Activated CD8-positive, alpha-beta memory T cell treated with anti-CD3 and anti-CD28 coated beads, Interleukin-2, amount 50 U/mL, for 4 hours (primary cell): ENCODE data around the gene CKM.

Source experiments
- DNase-seq: peaks from one replicate; pipeline ENCODE4 v3.0.0-alpha.2; 2020

Gene CKM

GRCh38 chr19:45322744-45323281 lies at the start of gene CKM:
TSS of gene CKM (minus strand) at chr19:45322875. CDS start at chr19:45319713, 3,162 bp downstream.
- no peak for DNase-seq

GRCh38 chr19:45370410-45371204 lies 47.9 kb upstream of the CKM start, which contains the start of gene ERCC2:
TSS of gene ERCC2 (minus strand) at chr19:45370573. CDS start at chr19:45370540, 33 bp downstream.
- peak; percentile 99 for DNase-seq

GRCh38 chr19:45368737-45369340 lies 46.2 kb upstream of the CKM start:
- no peak for DNase-seq

GRCh38 chr19:45368127-45368526 lies 45.5 kb upstream of the CKM start:
- no peak for DNase-seq

- DNase-seq = no peak
Measured at GRCh38 chr19:45364696-45365095, 42.0 kb upstream of the CKM start.

- DNase-seq = no peak
Measured at GRCh38 chr19:45363861-45364459, 41.3 kb upstream of the CKM start.

GRCh38 chr19:45362291-45362690 lies 39.6 kb upstream of the CKM start:
- DNase-seq = no peak

- DNase-seq = no peak
Measured at GRCh38 chr19:45361608-45362007, 38.9 kb upstream of the CKM start.

GRCh38 chr19:45358213-45358792 lies 35.6 kb upstream of the CKM start:
- no peak for DNase-seq

GRCh38 chr19:45357445-45357783 lies 34.7 kb upstream of the CKM start:
- no peak for DNase-seq

- no peak for DNase-seq
Measured at GRCh38 chr19:45356760-45357444, 34.2 kb upstream of the CKM start.

GRCh38 chr19:45355910-45356309 lies 33.2 kb upstream of the CKM start:
- DNase-seq = no peak

GRCh38 chr19:45355402-45355801 lies 32.7 kb upstream of the CKM start:
- no peak for DNase-seq

- no peak for DNase-seq
Measured at GRCh38 chr19:45354241-45354842, 31.7 kb upstream of the CKM start.

- DNase-seq = no peak
Measured at GRCh38 chr19:45352914-45353796, 30.5 kb upstream of the CKM start.

GRCh38 chr19:45352471-45352870 lies 29.8 kb upstream of the CKM start:
- DNase-seq = no peak

GRCh38 chr19:45352062-45352461 lies 29.4 kb upstream of the CKM start:
- no peak for DNase-seq

GRCh38 chr19:45351401-45351952 lies 28.8 kb upstream of the CKM start:
- no peak for DNase-seq

GRCh38 chr19:45350477-45351058 lies 27.9 kb upstream of the CKM start:
- no peak for DNase-seq

GRCh38 chr19:45349430-45349941 lies 26.8 kb upstream of the CKM start:
- no peak for DNase-seq

GRCh38 chr19:45349126-45349415 lies 26.4 kb upstream of the CKM start:
- DNase-seq = no peak
